ENCODE data around the gene DTX1. TPM values are rescaled to one million over a fixed set of nuclear protein-coding genes. Genes with fewer than 3 reads are reported as not detected.

DTX1 gene
- total and polyA plus RNA-seq, 2 of the 8 experiments (the other 6 are each of a cell fraction or from before 2014, with no cell fraction given), result 4.7 to 6.9 TPM

- TF ChIP-seq CHD7 (IDR thresholded peaks at IDR 0.05; ENCODE audit: insufficient replicate concordance, low read length), result no peak
- TF ChIP-seq MAX (IDR thresholded peaks at IDR 0.05), result no peak
- no peak for TF ChIP-seq CREB1 (IDR thresholded peaks at IDR 0.05)
- TF ChIP-seq JUN (IDR thresholded peaks at IDR 0.05; ENCODE audit: low read depth, low read length), result no peak
- no peak for TF ChIP-seq POU5F1 (IDR thresholded peaks at IDR 0.05; ENCODE audit: low read depth, low read length)
- TF ChIP-seq CBX8 (IDR thresholded peaks at IDR 0.05; ENCODE audit: borderline replicate concordance, low read depth, low read length), result no peak
- TF ChIP-seq PHF8 (conservative IDR thresholded peaks at IDR 0.05; ENCODE audit: low read depth, low read length), result no peak
- no peak for TF ChIP-seq RXRA (IDR thresholded peaks at IDR 0.05; ENCODE audit: insufficient read depth, low read depth, low read length)
These were observed 34.2 kb downstream of the DTX1 start (continued) for GRCh38 chr12:113090740-113091139.
